NK-92 treated with Interleukin-12 subunit alpha and Interleukin-12 subunit beta, amount 100 ng/mL, for 24 hours (cell line): ENCODE measurements around the gene LAMTOR4.
"Not testable (repeated sequence)": the region's sequence is repeated elsewhere in the genome, so short reads cannot be mapped to it uniquely, and the experiment has no call there.

Experiments
- DNase-seq: peaks from one replicate; lab custom pipeline; 2025; lab: John Stamatoyannopoulos, UW

The LAMTOR4 gene

DNA sequence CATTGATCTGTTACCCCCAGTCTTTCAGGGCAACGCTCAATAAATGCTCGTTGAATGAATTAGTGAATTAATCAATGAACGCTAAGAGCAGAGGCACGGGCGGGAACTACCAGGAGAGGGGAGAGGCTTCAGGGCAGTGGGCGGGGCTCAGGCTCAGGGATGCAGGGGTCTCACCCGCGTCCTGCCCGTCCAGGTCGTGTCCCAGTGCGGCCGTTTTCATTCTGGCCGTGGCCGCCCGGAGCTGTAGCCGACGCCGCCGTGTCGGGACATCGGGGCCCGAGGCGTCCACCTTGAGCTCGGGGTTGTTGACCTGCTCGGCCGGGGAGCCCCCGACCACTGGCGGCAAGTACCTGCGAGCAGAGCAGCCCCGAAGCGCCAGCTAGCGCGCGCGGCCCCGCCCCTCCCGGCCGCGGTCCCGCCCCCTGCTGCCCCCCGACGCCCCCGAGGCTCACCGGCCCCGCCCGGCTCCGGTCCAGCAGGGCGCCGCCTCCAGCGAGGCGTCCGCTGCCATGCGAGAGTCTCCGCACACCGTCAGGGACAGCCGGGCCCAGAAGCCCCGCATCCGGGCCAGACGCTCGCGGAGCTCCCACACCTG lies 22.5 kb downstream of the LAMTOR4 start:
- no peak for DNase-seq

DNA sequence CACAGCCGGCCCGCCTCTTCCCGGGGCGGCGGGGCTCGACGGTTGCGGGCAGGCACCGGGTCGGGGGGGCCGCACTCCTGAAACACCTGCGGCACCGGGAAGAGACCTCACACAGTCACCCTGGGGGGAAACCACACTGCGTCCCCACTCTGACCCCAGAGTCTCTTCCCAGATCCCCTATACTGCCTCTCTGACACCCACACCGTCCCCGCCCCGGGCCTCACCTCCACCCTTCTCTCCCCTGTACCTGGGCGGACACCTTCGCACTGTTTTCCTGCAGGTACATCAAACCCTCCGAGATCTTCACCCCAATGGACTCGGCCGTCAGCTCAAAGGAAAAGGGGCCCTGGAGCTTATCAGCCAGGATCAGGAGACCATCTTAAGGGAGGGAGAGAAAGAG lies 23.1 kb downstream of the LAMTOR4 start:
- no peak for DNase-seq

- DNase-seq, result no peak
Observed at GRCh38 chr7:100173806-100174495, 25.2 kb downstream of the LAMTOR4 start.

- DNase-seq, result no peak
Observed at GRCh38 chr7:100174582-100174981, 25.9 kb downstream of the LAMTOR4 start.

GRCh38 chr7:100175296-100175935 lies 26.7 kb downstream of the LAMTOR4 start:
- DNase-seq, result no peak

DNA sequence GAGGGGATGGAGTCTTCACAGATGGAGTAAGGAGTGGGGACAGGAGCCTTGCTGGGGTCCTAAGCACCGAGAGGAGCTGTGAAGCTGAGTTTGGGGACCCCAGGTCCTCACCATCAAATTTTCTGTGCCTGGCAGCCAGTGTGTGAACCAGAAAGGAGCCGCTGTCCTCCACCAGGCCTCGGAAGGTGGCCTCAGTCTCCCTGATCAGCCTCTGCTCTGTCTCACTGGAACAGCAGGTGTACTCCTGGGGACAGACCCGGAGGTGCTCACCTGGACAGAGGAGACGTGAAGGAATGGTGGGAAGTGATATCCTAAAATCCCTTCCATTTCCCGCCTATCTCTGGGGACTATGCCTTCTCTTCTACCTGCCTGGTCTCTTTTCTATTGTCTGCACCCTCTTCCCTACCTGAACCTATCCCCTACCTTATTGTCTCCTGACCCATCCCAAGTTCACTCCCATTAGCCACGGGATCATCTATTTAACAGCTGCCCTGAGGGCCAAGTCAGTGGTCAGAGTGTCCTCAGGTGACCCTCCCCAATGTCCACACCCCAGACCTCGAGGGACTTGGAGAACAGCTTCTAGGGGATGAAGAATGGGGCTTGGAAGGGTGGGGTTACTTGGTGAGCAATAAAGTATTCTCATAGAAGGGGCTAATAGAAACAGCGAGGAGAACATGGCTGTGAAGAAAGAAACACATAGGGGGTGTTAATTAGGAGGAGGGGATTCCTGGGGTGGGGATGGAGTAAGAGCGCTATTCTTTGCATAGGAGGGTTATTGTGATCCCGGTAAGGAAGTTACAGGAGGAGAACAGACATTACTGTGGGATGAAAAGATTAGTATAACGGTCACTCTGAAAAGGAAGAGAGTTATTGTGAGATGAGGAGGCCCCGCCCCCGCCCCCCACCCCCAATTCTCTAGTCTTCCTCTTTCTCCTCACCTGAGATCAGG lies 27.7 kb downstream of the LAMTOR4 start:
- DNase-seq, result no peak

DNA sequence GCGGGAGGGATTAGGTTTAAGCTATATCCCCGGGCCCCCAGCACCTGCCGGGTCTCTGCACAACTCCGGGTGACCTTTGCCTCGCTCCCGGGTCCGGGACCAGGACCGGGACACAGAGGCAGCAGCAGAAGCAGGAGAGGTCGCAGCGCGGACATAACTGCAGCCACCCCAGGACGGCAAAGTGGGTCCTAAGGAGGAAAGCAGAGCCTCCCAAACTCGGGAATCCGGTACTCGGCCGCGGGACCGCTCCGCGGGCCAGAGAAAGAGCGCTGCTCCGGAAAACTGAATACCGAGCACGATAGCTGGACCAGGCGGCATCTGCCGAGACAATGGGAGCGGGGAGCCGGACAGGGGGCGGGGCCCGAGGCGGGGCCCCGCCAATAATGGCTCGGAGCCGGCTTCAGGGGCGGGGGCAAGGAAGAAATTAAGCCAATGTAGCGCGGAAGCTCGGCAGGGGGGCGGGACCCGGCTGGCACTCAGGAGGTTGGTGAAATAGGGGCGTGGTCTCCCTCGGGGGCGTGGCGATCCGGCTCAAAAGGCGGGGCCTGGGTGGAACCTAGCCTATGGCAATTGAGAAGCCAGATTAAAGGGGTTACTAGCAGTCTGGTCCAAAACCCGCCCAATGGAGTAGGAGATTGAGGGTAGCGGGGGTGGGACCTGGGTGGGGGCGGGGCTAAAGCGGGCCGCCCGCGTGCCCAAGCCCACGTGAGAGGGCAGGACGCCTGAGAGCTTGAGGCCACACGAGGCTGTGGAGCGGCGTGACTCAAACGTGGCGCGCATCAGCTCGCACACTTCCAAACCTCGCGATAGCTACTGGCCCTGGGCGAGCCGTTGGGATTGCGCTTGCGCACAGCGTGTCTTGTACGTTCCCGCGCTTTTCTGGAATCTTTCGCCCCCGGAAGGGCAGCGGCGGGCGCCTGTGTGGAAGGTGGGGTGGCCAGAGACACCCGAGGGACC lies 28.6 kb downstream of the LAMTOR4 start, which contains the start of the genes GPC2 and STAG3:
TSS of gene GPC2 (minus strand) at position 337 of the 957 bp plus-strand sequence. CDS start at position 155, 182 bp downstream.
TSS of gene STAG3 (plus strand) at position 874 of the 957 bp plus-strand sequence. CDS start 2,639 bp downstream, outside the sequence.
- DNase-seq, result no peak

DNA sequence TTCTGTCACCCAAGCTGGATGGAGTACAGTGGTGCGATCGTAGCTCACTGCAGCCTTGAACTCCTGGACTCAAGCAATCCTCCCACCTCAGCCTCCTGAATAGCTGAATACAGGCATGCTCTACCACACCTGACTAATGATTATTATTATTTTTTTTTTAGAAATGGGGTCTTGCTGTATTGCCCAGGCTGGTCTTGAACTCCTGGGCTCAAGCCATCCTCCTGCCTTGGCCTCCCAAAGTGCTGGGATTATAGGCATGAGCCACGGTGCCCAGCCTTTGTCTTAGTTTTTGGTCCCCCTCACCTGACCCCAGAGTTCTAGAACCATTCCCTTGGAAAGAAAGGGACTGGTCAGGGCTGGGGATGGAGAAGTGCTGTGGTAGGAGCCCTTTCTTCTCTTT lies 31.4 kb downstream of the LAMTOR4 start:
- DNase-seq, result not testable (repeated sequence)

DNA sequence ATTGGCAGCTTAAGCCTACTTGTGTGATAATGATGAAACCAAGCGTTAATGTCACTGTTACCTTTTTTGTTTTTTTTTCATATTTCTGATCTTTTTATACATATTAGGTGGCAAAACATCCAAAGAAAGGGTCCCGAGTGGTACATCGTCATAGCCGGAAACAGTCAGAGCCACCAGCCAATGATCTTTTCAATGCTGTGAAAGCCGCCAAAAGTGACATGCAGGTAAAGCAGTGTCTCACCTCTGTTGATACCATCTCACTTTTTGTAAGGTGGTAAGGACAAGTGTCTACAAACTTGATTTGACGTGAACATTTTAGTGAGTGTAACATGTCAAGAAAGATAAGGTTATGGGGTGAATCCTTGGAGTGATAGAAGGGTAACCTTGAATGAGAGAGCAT lies 33.9 kb downstream of the LAMTOR4 start:
- DNase-seq, result not testable (repeated sequence)

GRCh38 chr7:100183090-100183489 lies 34.4 kb downstream of the LAMTOR4 start:
- DNase-seq, result not testable (repeated sequence)

DNA sequence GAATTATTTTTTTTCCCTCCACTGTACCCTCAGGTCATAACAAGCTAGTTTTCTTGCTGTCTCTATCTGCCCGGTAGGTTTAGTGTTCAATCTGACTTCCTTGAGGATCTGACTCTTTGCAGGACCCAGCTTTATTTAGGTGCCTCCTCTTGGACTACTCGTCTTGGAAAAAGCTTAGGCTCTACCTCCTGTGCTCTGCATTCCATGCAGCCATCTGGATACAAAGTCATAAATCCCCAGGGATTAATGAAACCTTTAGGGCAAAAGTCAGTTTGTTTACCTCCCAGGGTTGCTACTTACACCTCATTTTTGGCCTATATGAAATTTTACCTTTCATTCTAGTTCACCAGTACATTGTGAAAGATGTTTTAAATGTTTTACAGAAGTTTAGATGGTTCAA lies 37.0 kb downstream of the LAMTOR4 start:
- DNase-seq, result no peak

DNA sequence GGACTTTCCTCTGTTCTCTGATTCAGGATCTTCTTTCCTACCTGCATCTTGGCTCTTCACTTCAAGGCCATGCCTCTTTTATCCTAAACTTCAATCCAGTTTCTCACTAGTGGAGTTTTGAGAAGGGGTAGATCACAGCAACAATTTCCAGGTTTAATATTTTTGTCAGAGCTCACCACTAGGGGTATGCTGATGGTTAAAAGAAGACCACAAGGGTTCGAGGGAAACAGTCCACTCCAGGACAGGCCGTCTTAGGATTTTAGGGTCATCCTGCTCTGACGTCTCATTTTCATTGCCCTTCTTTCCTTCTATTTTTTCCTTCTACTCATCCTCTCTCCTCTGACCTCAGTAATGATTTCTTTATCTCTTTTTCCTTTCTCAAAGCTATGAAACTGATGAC lies 40.3 kb downstream of the LAMTOR4 start:
- DNase-seq, result no peak

DNA sequence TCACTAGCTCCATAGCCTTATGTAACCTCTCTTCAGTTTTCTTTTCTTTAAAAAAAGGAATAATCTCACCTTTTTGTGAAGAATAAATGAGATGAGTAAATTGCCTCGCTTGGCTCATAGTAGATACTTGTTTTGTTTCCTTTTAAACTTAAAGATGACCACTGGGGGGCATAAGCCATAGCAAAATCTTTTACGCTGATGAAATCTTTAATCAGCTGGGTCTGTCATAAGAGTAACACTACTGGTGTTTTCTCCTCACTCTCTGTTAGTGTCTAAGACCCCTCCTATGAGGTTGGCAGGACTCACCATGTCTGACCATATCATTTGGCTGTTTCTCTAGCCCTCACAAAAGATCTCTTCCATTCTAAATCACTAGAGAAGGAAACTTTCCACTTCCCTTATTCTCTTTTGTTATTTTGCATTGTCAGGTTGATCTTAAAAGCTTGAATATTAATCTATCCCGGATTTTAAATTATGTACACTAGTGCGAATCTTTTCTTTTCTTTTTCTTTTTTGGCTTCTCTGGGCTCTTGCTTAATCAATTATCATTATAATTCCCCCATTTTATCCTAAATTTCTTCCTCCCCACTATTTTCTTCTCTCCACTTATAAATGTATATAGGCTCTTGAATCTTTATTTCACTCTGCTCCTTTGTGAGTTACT lies 41.5 kb downstream of the LAMTOR4 start:
- no peak for DNase-seq

GRCh38 chr7:100191775-100192174 lies 43.1 kb downstream of the LAMTOR4 start:
- no peak for DNase-seq

GRCh38 chr7:100192281-100192862 lies 43.7 kb downstream of the LAMTOR4 start:
- DNase-seq, result not testable (repeated sequence)

DNA sequence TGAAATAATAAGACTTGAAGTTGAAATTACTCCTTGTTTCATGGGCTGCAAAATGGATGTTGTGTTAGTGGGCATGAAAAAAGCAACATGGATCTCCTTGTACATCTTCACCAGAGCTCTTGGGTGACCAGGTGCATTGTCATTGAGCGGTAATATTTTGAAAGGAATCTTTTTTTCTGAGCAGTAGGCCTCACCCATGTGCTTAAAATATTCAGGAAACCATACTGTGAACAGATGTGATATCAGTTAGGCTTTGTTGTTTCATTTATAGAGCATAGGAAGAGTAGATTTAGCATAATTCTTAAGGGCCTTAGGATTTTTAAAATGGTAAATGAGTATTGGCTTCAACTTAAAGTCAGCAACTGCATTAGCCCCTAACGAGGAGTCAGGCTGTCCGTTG lies 44.3 kb downstream of the LAMTOR4 start:
- no peak for DNase-seq

GRCh38 chr7:100195222-100195621 lies 46.5 kb downstream of the LAMTOR4 start:
- no peak for DNase-seq

DNA sequence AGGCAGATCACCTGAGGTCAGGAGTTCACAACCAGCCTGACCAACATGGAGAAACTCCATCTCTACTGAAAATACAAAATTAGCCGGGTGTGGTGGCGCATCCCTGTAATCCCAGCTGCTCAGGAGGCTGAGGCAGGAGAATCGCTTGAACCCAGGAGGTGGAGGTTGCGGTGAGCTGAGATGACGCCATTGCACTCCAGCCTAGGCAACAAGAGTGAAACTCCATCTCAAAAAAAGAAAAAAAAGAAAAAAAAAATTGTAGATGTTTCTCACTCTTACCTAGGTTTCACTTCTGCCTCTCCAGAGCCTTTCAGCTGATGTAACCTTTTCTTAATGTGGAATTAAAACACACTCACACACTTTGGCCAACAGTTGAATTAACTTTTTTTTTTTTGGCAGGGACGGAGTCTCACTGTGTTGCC lies 47.2 kb downstream of the LAMTOR4 start:
- not testable (repeated sequence) for DNase-seq

- no peak for DNase-seq
Observed at GRCh38 chr7:100198266-100198665, 49.5 kb downstream of the LAMTOR4 start.

DNA sequence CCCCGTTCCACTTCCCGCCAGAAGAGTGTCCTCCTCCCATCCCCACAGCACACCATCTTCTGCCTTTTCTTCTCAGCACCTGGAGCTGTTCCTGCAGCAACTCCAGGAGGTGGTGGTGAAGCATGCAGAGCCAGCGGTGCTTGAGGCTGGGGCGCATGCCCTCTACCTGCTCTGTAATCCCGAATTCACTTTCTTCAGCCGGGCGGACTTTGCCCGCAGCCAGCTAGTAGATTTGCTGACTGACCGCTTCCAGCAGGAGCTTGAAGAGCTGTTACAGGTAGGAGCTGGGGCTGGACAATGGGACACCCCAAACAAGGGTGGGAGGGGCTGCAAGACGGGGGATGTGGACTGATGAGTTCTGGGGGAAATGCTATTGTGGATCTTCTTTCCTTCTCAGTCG lies 52.0 kb downstream of the LAMTOR4 start:
- DNase-seq, result no peak
